Measurements from ENCODE around the gene APOBEC2.

Gene APOBEC2

DNA sequence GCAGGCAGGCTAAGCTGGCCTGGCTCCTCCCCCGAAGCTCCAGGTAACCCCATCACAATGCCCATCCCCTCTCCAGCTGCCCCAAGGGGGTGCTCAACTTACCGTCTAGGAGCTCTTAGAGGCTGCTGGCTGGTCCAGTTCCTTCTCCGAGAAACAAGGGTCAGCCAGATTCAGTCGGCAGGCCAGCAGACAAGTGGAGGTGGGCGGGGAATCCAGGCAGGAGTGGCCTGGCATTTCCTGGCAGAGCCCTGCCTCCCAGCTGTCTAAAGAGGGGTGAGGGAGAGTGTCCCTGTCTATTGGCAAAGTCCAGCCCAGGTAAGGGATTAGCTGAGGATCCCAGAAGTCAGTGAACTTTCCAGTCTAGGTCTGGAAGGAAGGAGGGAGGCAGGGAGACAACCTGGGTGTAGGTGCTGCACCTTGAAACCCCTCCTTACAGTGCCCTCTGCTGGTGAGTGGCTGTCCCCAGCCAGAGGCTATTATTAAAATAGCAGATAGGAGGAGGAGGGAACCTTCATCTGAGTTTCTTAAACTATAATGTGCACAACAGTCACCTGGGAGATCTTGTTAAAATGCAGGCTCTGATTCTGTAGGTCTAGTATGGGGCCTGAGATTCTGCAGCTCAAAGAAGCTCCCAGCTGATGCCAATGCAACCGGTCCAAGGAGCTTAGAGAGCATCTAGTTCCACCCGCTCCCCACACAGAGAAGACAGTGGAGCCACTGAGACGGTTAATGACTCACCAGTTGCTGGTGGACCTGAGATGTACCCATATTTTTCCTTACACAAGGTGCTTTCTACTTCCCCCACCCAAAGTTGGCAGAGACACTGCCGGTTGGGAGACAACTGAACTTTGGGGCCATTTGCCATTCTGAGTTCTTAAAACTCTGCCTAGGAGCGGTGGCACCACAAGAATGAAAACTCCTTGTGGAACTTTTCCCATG lies 13.7 kb upstream of the APOBEC2 start, which contains the start of gene UNC5CL:
UNC5CL (minus strand) TSS at position 162 of the 939 bp plus-strand sequence. CDS start 4,147 bp downstream, outside the sequence.
- DNase-seq: peak; percentile 60

DNA sequence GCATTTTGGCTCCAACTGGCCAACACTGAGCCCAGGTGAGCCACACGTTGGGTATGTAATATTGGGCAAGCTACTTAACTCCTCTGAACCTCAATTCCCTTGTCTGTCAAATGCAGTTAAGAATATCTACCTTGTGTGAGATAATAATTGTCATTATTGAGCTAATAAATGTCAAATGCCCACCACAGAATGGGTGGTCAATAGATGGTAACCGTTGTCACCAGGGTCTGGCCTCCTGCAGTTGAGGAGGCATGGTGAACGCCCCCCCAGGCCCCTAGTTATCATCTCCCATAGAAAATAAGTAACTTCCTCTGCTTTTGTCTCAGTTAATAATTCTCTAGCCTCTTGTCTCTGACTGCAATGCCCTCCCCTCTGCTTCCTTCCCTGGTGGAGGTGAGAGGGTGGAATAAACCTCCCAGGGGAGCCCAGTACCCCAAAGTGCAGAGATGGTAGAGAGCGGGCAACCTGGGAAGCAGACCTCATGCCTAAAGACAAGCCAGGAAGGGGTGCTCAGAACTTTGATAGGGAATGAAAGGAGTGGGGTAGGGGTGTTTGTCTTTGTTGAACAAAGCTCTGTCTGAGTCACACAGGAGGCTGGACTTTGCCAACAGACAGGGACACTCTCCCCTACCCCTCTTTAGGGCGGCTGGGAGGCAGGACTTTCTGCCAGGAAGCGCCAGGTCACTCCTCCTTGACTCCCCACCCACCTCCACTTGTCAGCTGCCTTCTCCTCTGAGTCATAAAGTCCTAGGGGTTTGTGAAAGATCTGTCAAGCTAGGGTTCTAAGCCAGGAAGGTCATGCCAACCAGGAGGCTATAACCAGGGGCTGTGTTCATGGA lies 12.7 kb upstream of the APOBEC2 start:
- no peak for DNase-seq

DNA sequence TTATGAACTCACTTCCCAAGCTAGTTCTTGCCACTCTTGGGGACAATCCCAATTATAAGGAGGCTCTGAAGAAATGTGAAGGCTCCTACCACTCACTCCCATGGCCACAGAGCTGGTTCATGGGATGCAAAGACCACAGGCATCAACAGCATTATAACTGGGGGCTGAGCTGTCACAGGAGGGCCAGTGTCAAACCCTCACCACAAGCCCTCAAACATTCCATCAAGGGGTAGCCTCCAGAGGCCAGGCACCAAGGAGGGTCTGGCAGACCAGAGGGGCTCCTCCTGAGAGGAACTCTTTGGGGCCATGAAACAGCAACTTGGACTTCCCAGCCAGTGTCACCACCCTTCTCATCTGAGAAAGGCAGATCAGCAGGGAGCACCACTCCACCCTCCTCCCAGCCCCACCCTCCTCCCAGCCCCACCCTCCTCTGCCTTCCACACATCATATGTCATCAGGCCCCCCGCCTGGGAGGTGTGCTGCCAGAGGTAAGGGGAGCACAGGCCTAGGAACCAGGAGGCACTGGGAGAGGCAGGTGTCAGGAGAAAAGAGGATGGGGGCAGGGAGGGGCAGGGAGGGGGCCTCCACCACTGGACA lies 12.0 kb upstream of the APOBEC2 start:
- no peak for DNase-seq

DNA sequence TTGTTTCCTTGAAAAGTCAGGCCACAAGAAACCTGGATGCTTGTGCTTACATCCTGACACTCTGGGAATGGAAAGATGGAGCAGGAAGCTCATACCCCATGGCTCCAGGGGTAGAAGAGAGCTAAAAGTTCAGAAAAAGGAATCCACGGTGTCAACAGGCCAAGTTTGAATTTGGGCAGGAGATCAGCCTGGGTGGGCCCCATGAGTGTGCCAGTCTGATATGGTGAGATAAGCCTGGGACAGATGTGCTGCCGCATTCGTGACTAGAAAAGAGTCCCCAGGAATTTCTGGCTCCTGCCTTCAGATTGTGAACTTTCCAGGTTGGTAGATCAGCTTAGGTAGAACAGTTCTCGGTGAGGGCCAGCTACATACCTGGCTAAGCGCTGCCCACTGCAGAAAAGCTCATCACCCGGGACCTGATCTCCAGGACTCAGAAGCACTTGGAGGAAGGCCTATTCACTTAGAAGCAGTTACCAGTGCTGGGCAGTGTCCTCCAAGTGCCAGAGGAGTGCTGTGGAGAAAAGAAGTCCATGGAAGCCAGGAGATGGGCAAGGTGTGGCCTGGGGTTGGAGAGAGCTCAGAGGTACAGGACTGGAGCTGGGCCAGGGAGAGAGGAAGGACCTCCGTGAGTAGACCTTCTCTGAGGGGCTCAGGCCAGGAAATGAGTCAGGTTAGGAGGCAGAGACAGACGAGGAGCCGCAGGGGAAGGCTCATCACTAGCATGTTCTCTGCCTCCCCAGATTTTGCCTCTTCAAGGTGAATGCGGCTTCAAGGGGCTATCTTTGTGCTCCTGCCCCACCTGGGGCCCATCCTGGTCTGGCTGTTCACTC lies 10.6 kb upstream of the APOBEC2 start, which contains the start of gene TSPO2:
TSPO2 (plus strand) TSS at position 242 of the 830 bp plus-strand sequence; CDS start at position 761, 519 bp downstream.
- no peak for DNase-seq

DNA sequence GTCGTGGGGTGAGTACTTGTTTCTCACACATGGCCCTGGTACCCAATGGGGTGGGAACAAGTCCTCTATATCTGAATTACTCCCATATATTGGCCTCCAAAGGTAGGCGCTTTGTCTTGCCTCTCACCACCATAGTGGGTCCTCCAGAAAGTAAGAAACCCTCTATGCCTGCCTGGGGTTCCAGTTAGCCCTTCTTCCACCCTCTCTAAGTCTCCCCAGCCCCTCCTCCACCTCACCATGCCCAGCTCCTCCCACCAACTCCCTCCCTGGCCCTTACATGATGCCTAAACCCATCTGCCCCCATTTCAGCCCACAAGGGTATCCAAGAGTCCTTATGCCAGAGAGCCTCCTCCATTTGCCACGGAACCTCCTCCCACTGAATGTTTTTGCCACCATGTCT lies 9.9 kb upstream of the APOBEC2 start:
- DNase-seq: no peak

DNA sequence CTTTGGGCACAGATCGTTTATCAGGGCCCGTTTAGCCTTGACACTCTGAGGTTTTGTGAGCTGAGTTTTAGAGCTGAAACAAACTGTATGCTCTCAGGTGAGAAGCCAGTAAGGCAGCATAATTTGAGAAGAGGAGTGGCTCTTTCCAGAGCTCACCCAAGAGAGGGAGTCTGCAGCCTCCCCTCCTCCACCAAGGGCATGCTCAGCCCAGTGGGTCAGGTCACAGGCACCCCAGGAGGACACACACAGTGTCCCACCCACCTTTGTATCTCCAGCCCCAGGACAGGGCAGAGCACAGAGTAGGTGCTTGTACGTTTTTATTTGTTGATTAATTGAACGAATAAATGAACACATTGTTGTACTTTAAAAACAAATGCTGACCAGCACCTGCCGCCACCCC lies 7.3 kb upstream of the APOBEC2 start:
- DNase-seq: no peak

DNA sequence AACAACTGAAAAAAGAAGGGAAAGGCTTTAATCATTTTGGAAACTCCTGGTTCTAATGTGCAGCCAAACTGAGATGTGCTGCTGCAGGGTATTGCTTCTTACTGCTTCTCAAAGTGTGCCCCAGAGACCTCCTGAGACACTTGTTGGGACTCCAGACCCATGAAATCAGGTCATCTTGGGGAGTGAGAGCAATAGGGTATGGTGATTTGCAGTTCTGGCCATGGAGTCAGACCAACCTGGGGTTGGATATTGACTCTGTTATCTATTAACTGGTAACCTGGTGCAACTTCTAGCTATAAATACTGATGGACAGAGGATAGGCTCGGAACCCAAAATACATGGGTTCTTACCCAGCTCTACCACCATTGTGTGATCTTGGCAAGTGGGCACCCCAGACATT lies 6.9 kb upstream of the APOBEC2 start:
- DNase-seq: no peak

DNA sequence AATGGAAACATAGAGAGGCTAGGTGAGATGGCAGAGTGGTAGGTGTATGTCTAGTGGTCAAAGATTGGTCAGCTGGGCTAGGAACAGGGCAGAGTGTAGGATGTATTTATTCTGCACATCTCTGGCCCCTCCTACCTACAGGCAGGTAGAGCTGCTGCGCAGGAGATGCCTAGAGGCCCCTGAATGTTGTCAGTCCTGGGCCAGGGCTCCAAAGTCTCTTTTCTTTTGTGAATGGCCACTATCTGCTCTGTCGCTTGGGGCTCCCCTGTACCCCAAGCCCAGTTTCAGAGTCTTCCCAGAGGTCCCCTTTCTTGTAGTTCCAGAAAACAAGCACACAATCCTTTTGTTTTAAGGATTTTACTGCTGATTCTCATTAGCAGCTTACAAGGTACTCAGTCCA lies 5.7 kb upstream of the APOBEC2 start:
- no peak for DNase-seq

DNA sequence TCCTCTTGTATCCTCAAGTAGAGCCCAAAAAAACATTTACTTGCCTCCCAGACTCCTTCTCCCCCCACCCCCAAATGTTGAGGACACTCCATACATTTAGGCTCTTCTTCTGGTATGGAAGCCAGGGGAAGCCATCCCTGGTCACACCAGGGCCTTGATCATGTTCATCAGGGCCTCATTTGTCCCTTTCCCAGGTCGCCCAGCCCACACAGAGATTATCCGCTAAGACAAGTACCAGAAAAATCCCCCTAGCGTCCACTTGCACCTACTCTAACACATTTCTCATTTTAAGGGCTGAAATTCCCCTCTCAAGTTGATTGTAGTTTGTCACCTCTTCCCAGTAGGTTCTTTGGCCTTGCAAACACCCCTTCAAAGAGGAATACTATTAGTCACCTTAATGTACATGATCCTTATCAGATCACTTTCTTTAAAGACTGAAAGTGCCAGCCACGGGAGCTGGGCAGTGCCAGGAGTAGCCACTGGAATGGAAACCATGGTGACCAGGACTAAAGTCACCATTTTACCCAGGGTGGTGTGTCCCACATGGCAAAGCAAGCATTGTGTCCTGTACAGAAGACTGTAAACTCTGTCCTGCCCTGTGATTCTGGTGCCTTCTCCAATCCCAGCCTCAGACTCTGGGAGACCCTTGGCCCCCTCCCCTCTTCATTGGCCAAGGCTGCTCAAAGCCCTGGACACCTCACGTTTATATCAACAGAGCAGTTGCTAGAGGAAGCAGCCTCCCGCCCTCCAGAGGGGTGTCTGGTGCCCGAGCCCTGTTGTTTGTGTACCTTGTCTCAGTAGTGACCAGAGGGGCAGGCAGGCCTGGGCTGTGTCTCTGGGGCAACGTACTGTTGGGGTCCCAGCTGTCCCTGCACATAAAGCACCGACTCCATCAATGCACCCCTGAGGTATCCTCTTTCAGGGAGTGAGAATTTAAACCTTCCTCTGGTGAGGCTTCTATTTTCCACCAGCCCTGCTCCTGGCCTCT lies 5.0 kb upstream of the APOBEC2 start:
- DNase-seq: no peak

DNA sequence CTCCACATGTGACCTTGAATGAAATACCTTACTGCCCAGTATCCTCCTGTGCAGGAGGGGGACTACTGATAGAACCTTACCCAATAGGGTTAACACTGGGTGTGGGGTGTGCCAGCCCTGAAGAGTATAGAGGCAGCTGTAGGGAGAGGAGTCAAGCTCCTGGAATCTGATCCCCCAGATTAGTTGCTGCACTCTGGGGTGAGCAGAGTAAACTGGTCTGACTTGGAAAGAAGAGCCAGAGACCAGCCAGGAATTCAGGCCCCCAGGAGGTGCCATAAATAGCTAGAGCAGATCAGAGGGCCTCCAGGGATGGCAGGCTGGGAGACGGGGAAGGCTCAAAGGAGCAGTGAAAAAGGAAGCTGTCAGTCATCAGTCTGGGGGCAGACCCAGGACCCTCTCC lies 3.5 kb upstream of the APOBEC2 start:
- DNase-seq: no peak

DNA sequence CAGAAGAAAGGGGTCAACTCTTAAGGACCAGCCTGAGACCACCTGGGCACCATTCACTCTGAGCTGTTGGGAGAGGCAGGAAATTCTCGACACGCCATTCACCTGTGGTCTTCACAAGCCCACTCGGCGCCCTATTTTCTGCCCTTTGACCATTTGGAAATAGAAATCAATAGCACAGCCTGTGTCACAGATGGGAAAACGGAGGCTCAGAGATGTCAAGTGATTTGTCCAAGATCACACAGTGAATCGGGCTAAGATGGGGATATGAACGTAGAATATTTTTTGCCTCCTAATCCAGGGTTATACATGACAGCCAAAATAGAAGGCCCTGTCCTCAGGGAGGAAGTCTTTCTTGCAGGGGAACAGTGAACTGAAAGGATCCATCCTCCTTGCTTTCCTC lies 3.0 kb upstream of the APOBEC2 start:
- DNase-seq: no peak

DNA sequence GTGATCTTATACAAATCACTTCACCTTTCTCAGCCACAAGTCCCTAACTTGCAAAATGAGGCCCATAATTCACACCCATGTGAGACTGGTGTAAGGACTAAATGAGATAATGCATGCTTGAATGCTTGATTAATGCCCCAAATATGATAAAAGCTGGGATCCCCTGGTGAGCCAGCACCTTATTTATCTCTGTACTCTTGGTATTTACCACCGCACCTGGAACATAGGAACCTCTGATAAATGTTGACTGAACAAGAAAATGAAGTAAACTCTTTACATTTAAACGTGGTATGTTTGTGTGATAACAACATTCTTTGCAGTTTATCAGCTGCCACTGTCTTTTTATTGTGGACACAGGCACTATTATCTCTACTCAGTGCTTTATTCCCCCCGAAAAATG lies 2.5 kb upstream of the APOBEC2 start:
- DNase-seq: no peak

DNA sequence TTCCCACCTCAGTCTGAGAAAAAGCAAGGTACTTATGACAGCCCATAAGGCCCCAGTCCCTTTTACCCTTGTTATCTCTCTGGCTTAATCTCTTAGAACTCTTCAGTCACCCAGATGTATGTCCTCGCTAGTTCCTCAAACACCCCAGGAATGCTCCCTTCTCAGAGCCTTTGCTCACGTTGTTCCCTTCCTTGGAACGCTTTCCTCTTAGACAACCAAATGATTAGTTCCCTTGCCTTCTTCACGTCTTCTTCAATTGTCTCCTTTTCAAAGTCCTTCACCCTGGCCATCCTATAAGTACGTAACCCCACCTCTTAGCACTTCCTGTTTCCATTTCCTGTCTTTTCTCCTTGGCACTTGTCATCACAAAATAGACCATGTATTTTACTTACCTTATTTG lies 1.1 kb upstream of the APOBEC2 start:
- DNase-seq: peak; percentile 51

DNA sequence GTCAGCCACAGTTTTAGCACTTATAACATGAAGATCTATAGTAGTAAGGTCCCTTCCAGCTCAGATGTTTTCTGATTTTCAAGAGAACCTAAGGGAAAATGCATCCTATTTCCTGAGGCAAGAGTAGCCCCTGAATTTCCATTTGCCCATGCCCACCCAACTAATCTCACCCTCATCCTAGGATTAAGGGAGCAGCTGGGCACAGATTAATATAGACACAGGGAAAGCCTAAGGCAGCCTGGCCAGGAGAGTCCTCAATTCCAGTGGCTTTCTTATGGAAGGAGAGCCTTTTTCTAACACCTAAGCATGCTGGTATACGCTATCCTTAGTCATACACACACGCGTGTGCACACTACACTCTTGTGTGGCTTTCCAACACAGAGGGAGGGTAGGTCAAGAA lies 1.5 kb downstream of the APOBEC2 start:
- DNase-seq: no peak

DNA sequence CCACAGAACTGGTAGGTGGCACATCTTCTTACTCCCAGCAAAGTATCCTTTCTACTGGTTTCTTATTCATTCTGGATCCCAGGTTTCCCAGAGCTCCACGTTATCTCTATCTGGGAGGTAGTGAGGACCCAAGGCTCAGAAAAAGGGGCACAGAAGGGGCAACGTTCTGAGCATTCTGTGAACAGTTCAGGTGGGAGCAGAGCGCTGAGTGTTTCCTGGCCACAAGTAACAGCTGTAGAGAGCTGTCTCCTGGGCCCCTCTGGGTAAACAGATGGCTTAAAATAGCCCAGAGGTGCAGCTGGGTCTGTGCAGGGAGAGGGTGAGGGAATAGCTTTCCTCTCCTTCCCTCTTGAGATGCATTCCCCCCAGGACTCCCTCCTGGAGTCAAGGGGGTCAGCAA lies 2.1 kb downstream of the APOBEC2 start:
- DNase-seq: peak; percentile 60

DNA sequence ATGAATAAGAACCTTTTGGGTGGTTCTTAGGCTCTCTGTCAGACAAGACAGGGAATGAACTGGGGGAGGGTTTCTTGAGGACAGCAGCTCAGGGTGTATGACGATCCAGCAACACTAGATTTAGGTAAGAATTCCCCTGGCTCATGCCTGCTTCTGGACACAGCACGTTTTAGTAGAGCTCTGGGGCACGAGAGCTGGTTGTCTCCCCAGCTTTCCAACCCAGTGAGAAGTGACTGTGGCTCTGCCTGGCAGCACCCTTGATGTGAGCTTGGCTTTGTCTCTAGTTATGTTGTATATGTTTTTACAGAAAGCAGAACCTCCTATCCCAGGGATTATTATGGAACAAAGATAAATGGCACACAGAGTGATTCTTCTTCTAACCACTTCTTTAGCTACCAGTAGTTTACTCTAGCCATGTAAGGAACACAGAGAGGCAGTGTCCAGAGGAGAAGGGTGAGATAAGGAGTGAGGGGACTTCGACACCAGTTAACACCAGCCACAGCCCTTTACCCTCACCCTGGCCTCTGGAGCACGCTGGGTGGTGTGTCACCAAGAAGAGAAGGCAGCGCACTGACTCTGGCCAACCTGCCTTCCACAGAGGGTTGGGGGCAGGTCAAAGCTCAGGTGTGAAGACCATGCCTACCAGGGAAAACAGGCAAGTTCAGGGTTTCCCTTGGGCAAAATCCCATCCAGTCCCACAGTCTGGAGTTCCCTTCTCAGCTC lies 3.9 kb downstream of the APOBEC2 start:
- DNase-seq: no peak

DNA sequence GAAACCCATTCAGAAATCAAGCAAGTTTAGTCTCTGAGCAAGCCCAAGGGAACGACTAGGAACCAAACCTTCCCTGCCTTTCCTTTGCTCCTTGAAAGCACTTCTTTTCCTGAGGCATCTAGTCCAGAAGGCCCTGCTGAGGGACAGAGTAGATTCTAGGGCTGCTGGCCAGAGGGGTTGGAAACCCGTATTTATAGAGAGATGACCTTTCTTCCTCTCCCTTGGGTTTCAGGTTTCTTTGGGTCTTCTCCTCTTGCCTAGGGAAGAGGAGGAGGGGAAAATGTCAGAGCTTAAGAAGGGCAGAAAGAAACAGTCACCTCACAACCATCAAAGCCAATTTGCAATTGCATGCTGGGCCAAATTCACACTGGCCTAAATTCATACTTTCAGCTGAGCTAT lies 5.8 kb downstream of the APOBEC2 start:
- DNase-seq: no peak

DNA sequence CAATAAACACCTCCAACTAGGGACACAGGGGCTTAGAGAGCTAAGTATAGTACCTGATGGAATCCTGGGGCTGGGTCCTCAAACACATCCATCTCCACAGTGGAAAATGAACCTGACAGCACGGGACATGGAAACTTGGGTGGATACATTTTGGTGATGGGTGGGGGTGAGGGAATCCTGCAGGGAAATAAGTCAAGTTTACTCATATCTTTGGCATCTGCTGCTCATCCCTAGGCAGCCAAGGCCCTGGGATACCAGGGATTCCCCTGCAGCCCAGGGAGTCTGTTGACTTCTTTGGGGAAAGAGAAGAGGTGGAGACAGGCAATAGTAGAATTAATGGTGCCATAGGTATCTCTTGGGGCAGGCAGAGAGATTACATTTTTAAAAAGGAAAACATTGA lies 6.6 kb downstream of the APOBEC2 start:
- no peak for DNase-seq

DNA sequence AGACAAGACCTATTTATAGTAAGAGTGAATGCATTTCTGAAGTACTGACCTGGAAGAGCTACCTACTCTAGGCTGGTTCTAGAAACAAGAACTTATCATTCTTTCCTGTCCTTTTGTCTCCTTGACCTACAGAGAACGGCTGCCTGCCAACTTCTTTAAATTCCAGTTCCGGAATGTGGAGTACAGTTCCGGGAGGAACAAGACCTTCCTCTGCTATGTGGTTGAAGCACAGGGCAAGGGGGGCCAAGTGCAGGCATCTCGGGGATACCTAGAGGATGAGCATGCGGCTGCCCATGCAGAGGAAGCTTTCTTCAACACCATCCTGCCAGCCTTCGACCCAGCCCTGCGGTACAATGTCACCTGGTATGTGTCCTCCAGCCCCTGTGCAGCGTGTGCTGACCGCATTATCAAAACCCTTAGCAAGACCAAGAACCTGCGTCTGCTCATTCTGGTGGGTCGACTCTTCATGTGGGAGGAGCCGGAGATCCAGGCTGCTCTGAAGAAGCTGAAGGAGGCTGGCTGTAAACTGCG lies 8.3 kb downstream of the APOBEC2 start:
- DNase-seq: no peak

DNA sequence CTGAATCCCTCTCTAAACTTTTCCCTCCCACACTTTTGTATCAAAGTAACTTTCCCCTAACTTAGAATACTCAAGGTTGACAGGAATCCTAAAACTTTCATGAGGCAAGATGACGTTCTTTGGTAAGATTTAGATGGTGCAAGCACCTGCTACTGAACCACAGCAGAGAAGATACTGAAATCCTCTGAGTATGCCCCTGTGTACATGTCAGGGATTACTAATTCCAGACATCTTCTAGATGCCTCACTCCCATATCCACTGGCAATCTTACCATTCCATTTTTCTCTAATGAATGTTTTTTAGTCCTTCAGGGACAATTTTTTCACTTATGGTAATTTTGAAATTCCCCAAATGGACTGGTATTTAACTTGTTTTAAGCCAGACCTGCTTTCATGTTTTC lies 9.1 kb downstream of the APOBEC2 start:
- no peak for DNase-seq

Measured in NCI-H510A treated with DMSO at 0.1 percent for 48 hours (cell line).